ENCODE measurements around the gene RYR3. TPM values are rescaled to one million over a fixed set of nuclear protein-coding genes. Genes with fewer than 3 reads are reported as not detected.

The RYR3 gene
- total RNA-seq, 6 experiments from 2014 or later, result not detected

- no peak overlapping the region for H3K27ac Mint-ChIP-seq
- no peak for DNase-seq
- H3K4me1 Mint-ChIP-seq (ENCODE audit: low read depth), result peaks cover 10% of the 10 kb centered on the region
- no peaks in the 10 kb centered on the region for H3K9me3 Mint-ChIP-seq
- H3K4me3 Mint-ChIP-seq, result no peak overlapping the region
- peaks cover 4% of the 10 kb centered on the region; the same call in 1 of the 2 replicates for H3K36me3 Mint-ChIP-seq (ENCODE audit: low read depth)
- no peak for TF ChIP-seq CTCF (IDR thresholded peaks at IDR 0.05)
- no peaks in the 10 kb centered on the region; the same call in 1 of the 2 replicates for H3K27me3 Mint-ChIP-seq (ENCODE audit: insufficient read depth)
Observed at GRCh38 chr15:33857726-33858125, 547.0 kb downstream of the RYR3 start.

GRCh38 chr15:33858836-33859235, 548.1 kb downstream of the RYR3 start:
- H3K9me3 Mint-ChIP-seq, result no peaks in the 10 kb centered on the region
- no peak overlapping the region for H3K4me3 Mint-ChIP-seq
- H3K27me3 Mint-ChIP-seq (ENCODE audit: insufficient read depth), result no peaks in the 10 kb centered on the region; the same call in 1 of the 2 replicates
- DNase-seq, result no peak
- H3K36me3 Mint-ChIP-seq (ENCODE audit: low read depth), result peaks cover 8% of the 10 kb centered on the region; the same call in 1 of the 2 replicates
- H3K27ac Mint-ChIP-seq, result no peak overlapping the region
- TF ChIP-seq CTCF (IDR thresholded peaks at IDR 0.05), result no peak
- H3K4me1 Mint-ChIP-seq (ENCODE audit: low read depth), result no peaks in the 10 kb centered on the region

GRCh38 chr15:33859992-33860545, 549.3 kb downstream of the RYR3 start:
- Mint-ChIP-seq H3K27ac (no peak overlapping the region), H3K4me3 (no peak overlapping the region)

DNA sequence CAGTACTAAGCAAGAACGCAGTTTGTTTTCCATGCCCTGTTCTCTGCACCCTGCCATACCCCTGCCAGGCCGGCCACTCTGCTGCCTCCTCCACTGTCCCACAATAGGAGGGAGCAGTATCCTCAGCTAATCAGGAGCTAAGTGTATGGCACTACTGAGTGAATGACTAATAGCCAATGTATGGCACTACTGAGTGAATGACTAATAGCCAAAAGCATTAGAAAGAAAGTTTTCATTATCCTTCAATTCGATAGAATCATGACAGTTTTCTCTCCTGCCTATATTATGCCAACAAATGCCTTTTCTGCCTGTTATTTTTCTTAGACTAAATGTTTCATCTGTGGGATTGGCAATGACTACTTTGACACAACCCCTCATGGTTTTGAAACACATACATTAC, 550.0 kb downstream of the RYR3 start:
- H3K9me3 Mint-ChIP-seq, result no peaks in the 10 kb centered on the region
- no peak for DNase-seq
- no peaks in the 10 kb centered on the region; the same call in 1 of the 2 replicates for H3K27me3 Mint-ChIP-seq (ENCODE audit: insufficient read depth)
- peaks cover 21% of the 10 kb centered on the region for H3K36me3 Mint-ChIP-seq (ENCODE audit: low read depth)
- H3K4me3 Mint-ChIP-seq, result no peak overlapping the region
- no peak for TF ChIP-seq CTCF (IDR thresholded peaks at IDR 0.05)
- H3K4me1 Mint-ChIP-seq (ENCODE audit: low read depth), result peaks cover 9% of the 10 kb centered on the region
- no peak overlapping the region for H3K27ac Mint-ChIP-seq

More at GRCh38 chr15:33859992-33860545, 549.3 kb downstream of the RYR3 start:
- TF ChIP-seq CTCF (IDR thresholded peaks at IDR 0.05), result no peak
- no peaks in the 10 kb centered on the region; the same call in 1 of the 2 replicates for H3K27me3 Mint-ChIP-seq (ENCODE audit: insufficient read depth)
- H3K36me3 Mint-ChIP-seq (ENCODE audit: low read depth), result peaks cover 18% of the 10 kb centered on the region
- H3K9me3 Mint-ChIP-seq, result no peaks in the 10 kb centered on the region
- peaks cover 2% of the 10 kb centered on the region for H3K4me1 Mint-ChIP-seq (ENCODE audit: low read depth)
- no peak for DNase-seq

- TF ChIP-seq CTCF (IDR thresholded peaks at IDR 0.05), result no peak
Observed at GRCh38 chr15:33864360-33865075, 553.8 kb downstream of the RYR3 start.

More at GRCh38 chr15:33864360-33865075, 553.8 kb downstream of the RYR3 start:
- no peaks in the 10 kb centered on the region; the same call in 1 of the 2 replicates for H3K27me3 Mint-ChIP-seq (ENCODE audit: insufficient read depth)
- H3K4me1 Mint-ChIP-seq (ENCODE audit: low read depth), result peaks cover 13% of the 10 kb centered on the region
- H3K9me3 Mint-ChIP-seq, result no peaks in the 10 kb centered on the region
- no peak overlapping the region for H3K4me3 Mint-ChIP-seq
- DNase-seq, result no peak
- peaks cover 17% of the 10 kb centered on the region for H3K36me3 Mint-ChIP-seq (ENCODE audit: low read depth)
- no peak overlapping the region for H3K27ac Mint-ChIP-seq
